Measurements from ENCODE around the gene MRPS35. TPM values are rescaled to one million over a fixed set of nuclear protein-coding genes. Genes with fewer than 3 reads are reported as not detected.
"Not testable (repeated sequence)": the region's sequence is repeated elsewhere in the genome, so short reads cannot be mapped to it uniquely, and the experiment has no call there.

MRPS35 gene
- total RNA-seq, 1 donor from 2014 or later: 32.1 TPM

DNA sequence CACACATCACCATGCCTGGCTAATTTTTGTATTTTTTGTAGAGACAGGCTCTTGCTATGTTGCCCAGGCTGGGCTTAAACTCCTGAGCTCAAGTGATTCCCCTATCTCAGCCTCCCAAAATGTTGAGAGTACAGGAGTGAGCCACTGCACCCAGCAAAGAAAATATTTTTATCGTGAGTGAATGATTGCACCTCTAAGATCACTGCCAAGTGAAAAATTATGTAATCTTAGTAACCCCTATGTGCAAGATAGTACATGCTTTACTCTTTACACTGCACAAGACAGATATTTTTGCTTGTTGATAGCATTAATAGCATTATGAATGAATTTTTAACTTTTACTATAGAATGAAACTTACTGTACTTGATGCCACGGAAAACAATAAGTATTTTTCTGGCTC lies 3.4 kb upstream of the MRPS35 start:
- DNase-seq (ENCODE audit: low spot score): no peak

- DNase-seq (ENCODE audit: low spot score): no peak
Observed at GRCh38 chr12:27709212-27709931, 1.3 kb upstream of the MRPS35 start.

GRCh38 chr12:27709932-27710591 lies 570 bp upstream of the MRPS35 start:
- no peak for DNase-seq (ENCODE audit: low spot score)

- no peak for DNase-seq (ENCODE audit: low spot score)
Observed at GRCh38 chr12:27711317-27711682, 668 bp downstream of the MRPS35 start.

- DNase-seq (ENCODE audit: low spot score): no peak
Observed at GRCh38 chr12:27711967-27712366, 1.3 kb downstream of the MRPS35 start.

DNA sequence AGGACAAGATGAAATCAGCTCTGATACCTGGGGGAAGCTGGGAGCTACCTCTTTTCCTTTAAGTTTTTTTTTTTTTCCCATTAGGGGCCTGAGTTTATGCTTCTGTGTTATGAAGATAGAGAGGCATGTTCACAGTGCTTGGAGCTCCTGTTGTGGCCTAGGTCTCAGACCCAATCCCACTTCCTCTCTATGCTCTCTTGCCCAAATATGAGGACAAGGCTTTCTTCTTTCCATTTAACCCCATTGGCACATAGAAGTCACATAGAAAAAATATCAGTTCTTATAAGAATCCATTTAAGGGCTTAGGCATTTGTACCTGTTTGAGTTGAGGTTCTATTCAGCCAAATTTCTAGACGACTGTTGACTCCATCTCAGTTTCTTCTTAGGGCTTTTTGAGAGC lies 12.6 kb downstream of the MRPS35 start:
- no peak for DNase-seq (ENCODE audit: low spot score)

DNA sequence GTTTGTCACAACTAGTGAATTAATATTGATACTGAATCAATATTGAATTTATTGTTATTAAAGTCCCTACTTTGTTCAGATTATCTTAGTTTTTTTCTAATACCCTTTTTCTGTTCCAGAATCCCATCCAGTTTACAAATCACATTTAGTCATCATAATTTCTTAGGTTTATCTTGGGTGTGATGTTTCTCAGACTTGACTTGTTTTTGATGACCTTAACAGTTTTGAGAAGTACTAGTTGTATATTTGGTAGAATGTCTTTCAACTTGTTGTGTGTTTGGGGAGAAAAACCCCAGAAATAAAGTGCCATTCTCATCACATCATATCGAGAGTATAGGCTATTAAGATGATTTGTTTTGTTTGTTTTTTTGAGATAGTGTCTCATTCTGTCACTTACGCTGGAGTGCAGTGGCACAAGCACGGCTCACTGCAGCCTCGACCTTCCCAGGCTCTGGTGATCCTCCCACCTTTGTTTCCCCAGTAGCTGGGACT lies 19.5 kb downstream of the MRPS35 start:
- no peak for DNase-seq (ENCODE audit: low spot score)

- DNase-seq (ENCODE audit: low spot score): no peak
Observed at GRCh38 chr12:27732281-27732680, 21.6 kb downstream of the MRPS35 start.

DNA sequence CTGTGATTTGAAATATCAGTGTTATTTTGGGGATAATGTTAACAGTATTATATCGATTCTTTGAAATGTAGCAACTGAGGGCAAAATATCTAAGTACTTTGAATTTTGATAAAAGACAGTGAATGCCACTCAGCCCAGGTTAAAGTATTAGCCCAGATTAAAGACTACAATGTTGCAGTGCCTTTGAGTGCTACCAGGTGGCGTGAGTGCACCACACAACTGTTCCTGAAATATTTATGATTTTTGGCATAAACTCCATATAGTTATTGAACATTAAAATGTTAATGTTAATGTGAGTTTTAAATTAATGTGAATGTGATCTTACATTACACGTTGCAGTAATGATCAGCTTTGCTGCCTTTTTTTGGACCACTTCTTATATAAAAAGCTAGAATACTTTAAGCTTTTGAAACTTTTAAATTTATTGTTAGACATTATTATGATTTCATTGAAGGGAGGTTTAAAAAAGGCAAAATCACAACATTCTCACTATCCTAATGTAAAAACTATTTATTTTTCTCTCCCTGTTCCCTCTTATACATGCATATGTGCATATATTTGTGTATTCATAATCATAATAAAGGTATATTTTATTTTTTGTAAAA lies 22.5 kb downstream of the MRPS35 start:
- no peak for DNase-seq (ENCODE audit: low spot score)

DNA sequence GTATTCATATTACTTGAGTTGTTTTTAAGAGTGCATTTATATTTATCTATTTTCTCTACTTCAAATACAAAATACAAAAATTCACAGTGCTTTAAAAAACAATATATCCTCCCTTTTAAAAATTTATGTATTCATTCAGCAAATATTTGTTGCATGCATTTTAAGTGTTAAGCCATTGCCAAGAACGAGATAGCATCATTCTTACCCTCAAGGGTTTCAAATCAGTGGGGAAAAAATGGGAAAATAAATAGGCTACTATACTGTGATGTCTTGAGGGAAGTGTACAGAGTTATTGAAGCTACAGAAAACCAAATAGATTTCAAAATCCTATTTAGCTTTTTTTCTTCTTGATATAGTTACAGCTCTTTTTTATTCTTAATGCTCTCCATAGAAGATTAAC lies 23.2 kb downstream of the MRPS35 start:
- no peak for DNase-seq (ENCODE audit: low spot score)

- not testable (repeated sequence) for DNase-seq (ENCODE audit: low spot score)
Observed at GRCh38 chr12:27734321-27734720, 23.7 kb downstream of the MRPS35 start.

DNA sequence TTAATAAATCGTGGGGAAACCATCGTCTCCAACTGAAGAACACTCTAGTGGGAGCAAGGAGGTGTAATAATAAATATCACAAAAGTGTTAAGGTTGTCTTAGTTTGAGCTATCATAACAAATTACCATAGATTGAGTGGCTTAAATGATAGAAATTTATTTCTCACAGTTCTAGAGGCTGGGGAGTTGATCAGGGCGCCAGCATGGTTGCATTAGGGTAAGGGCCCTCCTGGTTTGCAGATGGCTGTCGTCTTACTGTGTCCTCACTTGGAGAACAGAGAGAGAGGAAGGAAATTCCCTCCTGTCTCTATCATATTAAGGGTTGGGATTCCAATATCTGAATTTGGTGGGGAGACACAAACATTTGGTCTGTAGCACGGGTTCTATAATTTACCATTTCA lies 33.0 kb downstream of the MRPS35 start:
- DNase-seq (ENCODE audit: low spot score): no peak

DNA sequence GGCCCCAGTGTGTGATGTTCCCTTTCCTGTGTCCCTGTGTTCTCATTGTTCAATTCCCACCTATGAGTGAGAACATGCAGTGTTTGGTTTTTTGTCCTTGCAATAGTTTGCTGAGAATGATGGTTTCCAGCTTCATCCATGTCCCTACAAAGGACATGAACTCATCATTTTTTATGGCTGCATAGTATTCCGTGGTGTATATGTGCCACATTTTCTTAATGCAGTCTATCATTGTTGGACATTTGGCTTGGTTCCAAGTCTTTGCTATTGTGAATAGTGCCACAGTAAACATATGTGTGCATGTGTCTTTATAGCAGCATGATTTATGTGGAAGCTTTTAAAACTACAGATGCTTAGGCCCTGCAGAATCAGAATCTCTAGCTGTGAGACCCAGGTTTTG lies 35.1 kb downstream of the MRPS35 start:
- DNase-seq (ENCODE audit: low spot score): not testable (repeated sequence)

DNA sequence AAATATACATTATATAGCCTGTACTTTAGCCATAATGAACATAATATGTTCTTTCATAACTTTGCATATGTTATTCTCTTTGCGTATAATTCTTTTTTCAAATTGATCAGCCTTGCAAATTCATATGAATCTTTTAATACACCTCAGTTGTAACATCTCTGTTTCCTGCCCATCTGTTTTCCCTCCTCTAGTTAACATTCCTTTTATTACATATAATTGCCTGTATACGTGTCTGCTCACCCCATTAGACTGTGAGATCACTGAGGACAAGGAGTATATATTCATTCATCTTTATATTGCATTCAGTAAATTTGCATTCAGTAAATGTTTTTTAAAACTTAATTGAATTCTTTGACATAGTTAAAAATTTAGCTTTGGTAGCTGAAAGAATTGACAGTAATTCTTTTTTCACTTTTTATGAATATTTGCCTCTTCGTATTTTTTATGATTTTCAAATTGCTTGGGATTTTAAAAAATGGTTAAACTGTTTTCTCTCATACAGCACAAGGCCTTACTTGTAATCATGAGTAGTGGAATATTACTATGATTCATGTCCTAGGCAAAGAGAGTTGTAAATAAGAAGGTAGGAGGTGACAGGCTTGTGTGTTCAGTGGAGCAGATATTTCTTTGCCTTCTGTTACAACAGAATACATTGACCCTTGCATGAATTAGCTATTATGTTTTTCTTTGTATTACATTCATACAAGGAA lies 36.6 kb downstream of the MRPS35 start:
- DNase-seq (ENCODE audit: low spot score): no peak

- no peak for DNase-seq (ENCODE audit: low spot score)
Observed at GRCh38 chr12:27751386-27752047, 40.9 kb downstream of the MRPS35 start.

GRCh38 chr12:27754795-27755194 lies 44.2 kb downstream of the MRPS35 start:
- no peak for DNase-seq (ENCODE audit: low spot score)

GRCh38 chr12:27756670-27757195 lies 46.1 kb downstream of the MRPS35 start:
- DNase-seq (ENCODE audit: low spot score): no peak

GRCh38 chr12:27762757-27763156 lies 52.1 kb downstream of the MRPS35 start:
- DNase-seq (ENCODE audit: low spot score): no peak

DNA sequence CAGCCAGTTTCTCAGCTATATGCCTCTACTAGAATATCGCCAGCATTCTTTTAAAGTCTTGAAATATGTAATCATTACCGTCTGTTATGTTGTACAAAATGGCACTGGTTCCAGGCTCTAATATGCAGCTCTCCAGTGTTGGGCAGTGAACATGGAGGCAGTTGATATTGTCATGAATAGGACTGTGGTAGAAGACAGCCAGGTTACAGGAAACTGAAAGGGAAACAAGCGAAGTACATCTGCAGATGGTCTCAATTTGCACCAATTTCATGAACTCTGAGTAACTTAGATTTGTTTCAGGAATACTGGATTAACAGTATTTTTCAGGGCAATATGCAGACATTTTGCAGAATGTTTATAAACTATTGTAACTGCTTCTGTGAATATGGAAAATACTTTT lies 56.0 kb downstream of the MRPS35 start:
- DNase-seq (ENCODE audit: low spot score): no peak

GRCh38 chr12:27769142-27769673 lies 58.6 kb downstream of the MRPS35 start:
- DNase-seq (ENCODE audit: low spot score): no peak

Measured in mesenteric fat pad (tissue), 1 donor.